DOHH2 (cell line): ENCODE results near the gene CYP4B1.
"Not testable (repeated sequence)": the region's sequence is repeated elsewhere in the genome, so short reads cannot be mapped to it uniquely, and the experiment has no call there.

Experiments used
- H3F3A ChIP-seq: fragments of 200-600 bp; sonication (generic), shearing (Covaris generic); 2 replicates; pipeline ENCODE4 v1.6.0; 2016; ENCODE audit warnings: antibody characterized with exemption, mild to moderate bottlenecking; ENCODE audit not compliant: control insufficient read depth, insufficient read depth
- H3K27ac ChIP-seq: fragments of 200-600 bp; sonication (generic); 2 replicates; pipeline ENCODE4 v1.5.1; 2014; ENCODE audit warnings: low read depth, mild to moderate bottlenecking, low read length, moderate library complexity
- H3K27me3 ChIP-seq: fragments of 200-600 bp; sonication (generic); 2 replicates; pipeline ENCODE4 v1.6.1; 2014; ENCODE audit warnings: mild to moderate bottlenecking, low read length, mixed read lengths; ENCODE audit not compliant: control insufficient read depth
- H3K36me3 ChIP-seq: fragments of 200-600 bp; sonication (generic); 2 replicates; pipeline ENCODE4 v1.6.1; 2014; ENCODE audit warnings: mild to moderate bottlenecking, low read length, moderate library complexity, mixed read lengths; ENCODE audit not compliant: control insufficient read depth
- H3K4me1 ChIP-seq: fragments of 200-600 bp; sonication (generic); 2 replicates; pipeline ENCODE4 v1.6.1; 2014; ENCODE audit warnings: mild to moderate bottlenecking, low read length, mixed read lengths; ENCODE audit not compliant: control insufficient read depth
- H3K4me2 ChIP-seq: fragments of 200-600 bp; sonication (generic); 2 replicates; pipeline ENCODE4 v1.6.0; 2014; ENCODE audit warnings: mild to moderate bottlenecking, low read length, moderate library complexity
- H3K4me3 ChIP-seq: fragments of 200-600 bp; sonication (generic); 2 replicates; pipeline ENCODE4 v1.5.1; 2014; ENCODE audit warnings: mild to moderate bottlenecking, low read length, mixed read lengths
- H3K79me2 ChIP-seq: fragments of 200-600 bp; sonication (generic); 2 replicates; pipeline ENCODE4 v1.6.1; 2014; ENCODE audit warnings: mild to moderate bottlenecking, low read length, mixed read lengths; ENCODE audit not compliant: control insufficient read depth
- H3K9me2 ChIP-seq: fragments of 200-600 bp; sonication (generic); replicated peaks from 2 replicates; pipeline ENCODE4 v1.6.1; 2014; ENCODE audit warnings: mild to moderate bottlenecking, low read length, mixed read lengths; ENCODE audit not compliant: control insufficient read depth
- H3K9me3 ChIP-seq: fragments of 200-600 bp; sonication (generic); 2 replicates; pipeline ENCODE4 v1.6.1; 2014; ENCODE audit warnings: antibody characterized with exemption, low read length, mixed read lengths; ENCODE audit not compliant: control insufficient read depth, insufficient read depth
- H4K20me1 ChIP-seq: fragments of 200-600 bp; sonication (generic); 2 replicates; pipeline ENCODE4 v1.6.0; 2014; ENCODE audit warnings: low read depth, mild to moderate bottlenecking, antibody characterized with exemption, low read length, moderate library complexity; ENCODE audit not compliant: control insufficient read depth, insufficient read depth
- CTCF ChIP-seq: fragments of 200-600 bp; sonication (generic); IDR thresholded peaks from one replicate; pipeline ENCODE4 v1.5.1; 2014; ENCODE audit warnings: antibody characterized with exemption, mild to moderate bottlenecking, low read depth, low read length; ENCODE audit not compliant: poor library complexity, severe bottlenecking
- EZH2phosphoT487 ChIP-seq: fragments of 200-600 bp; sonication (generic); IDR thresholded peaks from 2 replicates; pipeline ENCODE4 v1.6.1; 2017; ENCODE audit warnings: borderline replicate concordance, mild to moderate bottlenecking, antibody characterized with exemption, low read length, moderate library complexity, mixed read lengths

Gene CYP4B1

GRCh38 chr1:46820560-46821060 is 21.8 kb downstream of the CYP4B1 start:
- Histone ChIP-seq H3K4me3 (no peak overlapping the region), H3K27ac (no peak overlapping the region), H3K79me2 (no peaks in the 10 kb centered on the region), H3K9me3 (no peaks in the 10 kb centered on the region), H4K20me1 (no peaks in the 10 kb centered on the region), H3F3A (no peaks in the 10 kb centered on the region), H3K4me1 (no peaks in the 10 kb centered on the region), H3K36me3 (no peaks in the 10 kb centered on the region), H3K9me2 (no peaks in the 10 kb centered on the region), H3K27me3 (no peaks in the 10 kb centered on the region), H3K4me2 (no peak overlapping the region)
- no peak for TF ChIP-seq CTCF
- no peak for TF ChIP-seq EZH2phosphoT487

GRCh38 chr1:46822248-46822826 is 23.5 kb downstream of the CYP4B1 start:
- Histone ChIP-seq H3K27ac (no peak overlapping the region), H3K4me2 (no peak overlapping the region), H3K27me3 (no peaks in the 10 kb centered on the region), H3K9me2 (no peaks in the 10 kb centered on the region), H3K79me2 (no peaks in the 10 kb centered on the region), H3K4me3 (no peak overlapping the region), H3K4me1 (no peaks in the 10 kb centered on the region), H3K9me3 (no peaks in the 10 kb centered on the region), H4K20me1 (no peaks in the 10 kb centered on the region), H3F3A (no peaks in the 10 kb centered on the region), H3K36me3 (no peaks in the 10 kb centered on the region)
- TF ChIP-seq CTCF (no peak), EZH2phosphoT487 (no peak)

GRCh38 chr1:46823151-46823550 is 24.3 kb downstream of the CYP4B1 start:
- no peaks in the 10 kb centered on the region for H3K79me2 ChIP-seq
- H3K4me2 ChIP-seq: no peak overlapping the region
- H3K9me2 ChIP-seq: no peaks in the 10 kb centered on the region
- H4K20me1 ChIP-seq: no peaks in the 10 kb centered on the region
- H3K4me3 ChIP-seq: no peak overlapping the region
- H3K36me3 ChIP-seq: no peaks in the 10 kb centered on the region
- TF ChIP-seq CTCF (no peak), EZH2phosphoT487 (no peak)
- no peaks in the 10 kb centered on the region for H3F3A ChIP-seq
- no peaks in the 10 kb centered on the region for H3K9me3 ChIP-seq
- H3K4me1 ChIP-seq: no peaks in the 10 kb centered on the region
- no peak overlapping the region for H3K27ac ChIP-seq
- no peaks in the 10 kb centered on the region for H3K27me3 ChIP-seq

- H3K4me3 ChIP-seq, H3K4me1 ChIP-seq, H3K4me2 ChIP-seq, H4K20me1 ChIP-seq, H3K36me3 ChIP-seq, H3F3A ChIP-seq, H3K79me2 ChIP-seq, H3K27me3 ChIP-seq, H3K27ac ChIP-seq, H3K9me2 ChIP-seq, H3K9me3 ChIP-seq: not testable (repeated sequence)
These were observed 28.0 kb downstream of the CYP4B1 start for GRCh38 chr1:46826892-46827291.
